LHCN-M2 (cell line): Measurements from ENCODE around the gene WFDC9. TPM values are rescaled to one million over a fixed set of nuclear protein-coding genes. Genes with fewer than 3 reads are reported as not detected.
"Not testable (repeated sequence)": the region's sequence is repeated elsewhere in the genome, so short reads cannot be mapped to it uniquely, and the experiment has no call there.

Source experiments
- DNase-seq: peaks from one replicate; pipeline ENCODE4 v3.0.0-alpha.2; 2012; ENCODE audit warnings: low read depth
- total RNA-seq: library from RNA; depleted of rRNA; stranded (reverse); fragments of >200 nt; gene quantifications from 2 replicates; pipeline ENCODE4 v1.2.3, GENCODE V29; 2014; rRNA removed

The WFDC9 gene
- total RNA-seq, 1 experiment from 2014 or later: not detected

- peak; percentile 74 for DNase-seq
Measured at GRCh38 chr20:45592574-45593189, 38.4 kb downstream of the WFDC9 start.

GRCh38 chr20:45589725-45590124 is 41.4 kb downstream of the WFDC9 start:
- no peak for DNase-seq

- DNase-seq: no peak
Measured at GRCh38 chr20:45588800-45589199, 42.3 kb downstream of the WFDC9 start.

GRCh38 chr20:45585986-45586385 is 45.1 kb downstream of the WFDC9 start:
- DNase-seq: peak; percentile 46

GRCh38 chr20:45584294-45584693 is 46.8 kb downstream of the WFDC9 start:
- DNase-seq: not testable (repeated sequence)

GRCh38 chr20:45583502-45583901 is 47.6 kb downstream of the WFDC9 start:
- no peak for DNase-seq

GRCh38 chr20:45581702-45582101 is 49.4 kb downstream of the WFDC9 start:
- DNase-seq: no peak

- DNase-seq: no peak
Measured at GRCh38 chr20:45579184-45579583, 51.9 kb downstream of the WFDC9 start, which contains the start of gene WFDC8. Gene WFDC8, minus strand, starts transcription at chr20:45579284. Its CDS starts 37 bp downstream, at chr20:45579247.

GRCh38 chr20:45578231-45578630 is 52.9 kb downstream of the WFDC9 start:
- no peak for DNase-seq

- DNase-seq: no peak
Measured at GRCh38 chr20:45576995-45577394, 54.1 kb downstream of the WFDC9 start.

GRCh38 chr20:45575931-45576330 is 55.2 kb downstream of the WFDC9 start:
- no peak for DNase-seq

- DNase-seq: not testable (repeated sequence)
Measured at GRCh38 chr20:45569650-45570049, 61.4 kb downstream of the WFDC9 start.

GRCh38 chr20:45564760-45565276 is 66.3 kb downstream of the WFDC9 start:
- DNase-seq: no peak

Other genes starting within 250 kb of the WFDC9 start
- 0.29 and 1.3 TPM in 2 replicates for gene DBNDD2, start 223.0 kb downstream of the WFDC9 start, total RNA-seq
- 104 and 118 TPM in 2 replicates for gene PIGT, start 215.1 kb downstream of the WFDC9 start, total RNA-seq
- not detected in 2 replicates for gene WFDC2, start 161.5 kb downstream of the WFDC9 start, total RNA-seq
- gene SPINT3, start 115.7 kb downstream of the WFDC9 start, total RNA-seq: not detected in 2 replicates
- gene WFDC6, start 91.8 kb downstream of the WFDC9 start, total RNA-seq: not detected in 2 replicates
- gene EPPIN, start 83.9 kb downstream of the WFDC9 start, total RNA-seq: not detected in 2 replicates
- not detected in 2 replicates for gene WFDC8, start 52.0 kb downstream of the WFDC9 start, total RNA-seq
- gene WFDC10A, start 1.5 kb downstream of the WFDC9 start, total RNA-seq: not detected in 2 replicates
- gene WFDC11, start 39.0 kb upstream of the WFDC9 start, total RNA-seq: 1.2 TPM in 1 of 2 replicates, not detected in the other
- not detected in 2 replicates for gene WFDC13, start 70.8 kb upstream of the WFDC9 start, total RNA-seq
- gene WFDC10B, start 73.7 kb upstream of the WFDC9 start, total RNA-seq: 0.38 TPM in 1 of 2 replicates, not detected in the other
- gene SPINT4, start 91.1 kb upstream of the WFDC9 start, total RNA-seq: not detected in 2 replicates
- 0.51 and 0.75 TPM in 2 replicates for gene WFDC3, start 160.6 kb upstream of the WFDC9 start, total RNA-seq
- gene DNTTIP1, start 160.7 kb upstream of the WFDC9 start, total RNA-seq: 22.9 and 35.5 TPM in 2 replicates
- gene UBE2C, start 181.4 kb upstream of the WFDC9 start, total RNA-seq: 235 and 279 TPM in 2 replicates
- gene TNNC2, start 196.0 kb upstream of the WFDC9 start, total RNA-seq: 0.34 and 0.38 TPM in 2 replicates
- 75.8 and 80.3 TPM in 2 replicates for gene SNX21, start 202.5 kb upstream of the WFDC9 start, total RNA-seq
- gene ACOT8, start 226.1 kb upstream of the WFDC9 start, total RNA-seq: 39.1 and 46.6 TPM in 2 replicates
- 3.3 and 4.6 TPM in 2 replicates for gene ZSWIM3, start 226.3 kb upstream of the WFDC9 start, total RNA-seq
- 9.8 and 10.2 TPM in 2 replicates for gene ZSWIM1, start 249.9 kb upstream of the WFDC9 start, total RNA-seq